Esophagus muscularis mucosa (tissue), 4 donors: Measurements from ENCODE around the gene SLCO3A1.

Experiments
- EP300 ChIP-seq: sonication (generic); formaldehyde crosslinking; IDR thresholded peaks from one replicate; pipeline ENCODE4 v1.6.1; 2017; ENCODE audit warnings: antibody characterized with exemption
- POLR2A ChIP-seq: fragments of 450-650 bp; IDR thresholded peaks from one replicate; pipeline ENCODE4 v1.6.1; 2017; ENCODE audit warnings: antibody characterized with exemption, moderate library complexity, mild to moderate bottlenecking, low read depth
- POLR2AphosphoS5 ChIP-seq, 2 donors: sonication (generic); formaldehyde crosslinking; IDR thresholded peaks; one replicate each; pipeline ENCODE4 v1.6.1; 2017; ENCODE audit warnings: antibody characterized with exemption in 2 of 2
- TF ChIP-seq, protein P1 (sequence below), 3 experiments: fragments of 200-600 bp in 2 of 3; fragments of 450-650 bp in 1 of 3; sonication (generic) in 2 of 3; IDR thresholded peaks; one replicate each; pipeline ENCODE4 v1.5.1; 2017 to 2019; ENCODE audit warnings: antibody characterized with exemption in 3 of 3, mild to moderate bottlenecking in 2 of 3, moderate library complexity in 1 of 3

DNA sequence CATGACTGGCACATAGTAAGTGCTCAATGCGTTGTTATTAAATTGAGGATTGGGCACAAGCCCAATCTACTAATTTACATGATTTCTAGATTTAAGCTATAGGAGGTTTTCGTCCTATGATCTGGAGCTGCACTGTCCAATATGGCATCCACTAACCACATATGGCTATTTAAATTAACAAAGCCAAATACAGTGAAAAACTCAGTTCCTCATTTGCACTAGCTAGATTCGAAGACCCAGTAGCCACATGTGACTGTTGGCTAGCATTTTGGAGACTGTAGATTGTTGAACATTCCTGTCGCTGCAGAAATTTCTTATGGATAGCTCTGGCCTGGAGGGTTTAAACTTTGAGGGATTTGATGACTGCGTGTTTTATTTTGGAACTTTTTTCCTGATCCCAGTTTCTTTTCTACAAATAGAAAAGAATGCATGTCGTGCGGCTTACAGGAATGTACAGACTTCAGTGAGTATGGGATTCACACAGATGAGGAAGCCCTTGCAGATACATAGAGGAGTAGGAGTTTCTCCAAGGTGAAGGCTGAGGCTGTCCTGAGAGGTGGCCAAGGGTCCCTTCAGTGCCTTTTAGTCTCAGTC lies 82.8 kb downstream of the SLCO3A1 start:
- no peak for TF ChIP-seq POLR2A
- TF ChIP-seq, protein P1, sequence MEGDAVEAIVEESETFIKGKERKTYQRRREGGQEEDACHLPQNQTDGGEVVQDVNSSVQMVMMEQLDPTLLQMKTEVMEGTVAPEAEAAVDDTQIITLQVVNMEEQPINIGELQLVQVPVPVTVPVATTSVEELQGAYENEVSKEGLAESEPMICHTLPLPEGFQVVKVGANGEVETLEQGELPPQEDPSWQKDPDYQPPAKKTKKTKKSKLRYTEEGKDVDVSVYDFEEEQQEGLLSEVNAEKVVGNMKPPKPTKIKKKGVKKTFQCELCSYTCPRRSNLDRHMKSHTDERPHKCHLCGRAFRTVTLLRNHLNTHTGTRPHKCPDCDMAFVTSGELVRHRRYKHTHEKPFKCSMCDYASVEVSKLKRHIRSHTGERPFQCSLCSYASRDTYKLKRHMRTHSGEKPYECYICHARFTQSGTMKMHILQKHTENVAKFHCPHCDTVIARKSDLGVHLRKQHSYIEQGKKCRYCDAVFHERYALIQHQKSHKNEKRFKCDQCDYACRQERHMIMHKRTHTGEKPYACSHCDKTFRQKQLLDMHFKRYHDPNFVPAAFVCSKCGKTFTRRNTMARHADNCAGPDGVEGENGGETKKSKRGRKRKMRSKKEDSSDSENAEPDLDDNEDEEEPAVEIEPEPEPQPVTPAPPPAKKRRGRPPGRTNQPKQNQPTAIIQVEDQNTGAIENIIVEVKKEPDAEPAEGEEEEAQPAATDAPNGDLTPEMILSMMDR (IDR thresholded peaks at IDR 0.05): no peak
- no peak for TF ChIP-seq EP300
- TF ChIP-seq POLR2AphosphoS5 (IDR thresholded peaks at IDR 0.05): no peak
